HUES6 (cell line): ENCODE measurements around the gene TMEM17.
A peak's percentile ranks its signal among the peaks of the same experiment; 100 is the strongest.

Source experiments
- H3K27ac ChIP-seq: 2 replicates; pipeline ENCODE4 v1.7.0; 2013; ENCODE audit warnings: low read depth, mild to moderate bottlenecking, low read length, inconsistent platforms
- H3K27me3 ChIP-seq: 2 replicates; pipeline ENCODE4 v1.6.1; 2013; ENCODE audit warnings: low read length; ENCODE audit not compliant: control insufficient read depth, insufficient read depth
- H3K36me3 ChIP-seq: 2 replicates; pipeline ENCODE4 v1.6.1; 2013; ENCODE audit warnings: low read length; ENCODE audit not compliant: control insufficient read depth, insufficient read depth
- H3K4me1 ChIP-seq: 2 replicates; pipeline ENCODE4 v1.6.1; 2013; ENCODE audit warnings: low read length; ENCODE audit not compliant: control insufficient read depth, insufficient read depth
- H3K4me3 ChIP-seq: 2 replicates; pipeline ENCODE4 v1.5.1; 2013; ENCODE audit warnings: low read depth, low read length
- H3K9ac ChIP-seq: one replicate; pipeline ENCODE4 v1.6.1; 2013; ENCODE audit warnings: mild to moderate bottlenecking, low read length
- H3K9me3 ChIP-seq: 2 replicates; pipeline ENCODE4 v1.6.1; 2013; ENCODE audit warnings: low read depth, low read length; ENCODE audit not compliant: control insufficient read depth, insufficient read depth

TMEM17 gene

GRCh38 chr2:62505750-62506420 lies at the start of gene TMEM17:
Gene TMEM17, minus strand, starts transcription at chr2:62506195. Its CDS starts 66 bp downstream, at chr2:62506129.
- Histone ChIP-seq H3K4me3 (peak within 1 kb of the TSS; percentile 93), H3K9me3 (no peaks in the 10 kb centered on the region), H3K36me3 (no peaks in the 10 kb centered on the region), H3K27ac (peak within 1 kb of the TSS; percentile 76), H3K27me3 (no peaks in the 10 kb centered on the region), H3K4me1 (peaks cover 3% of the 10 kb centered on the region), H3K9ac (peak within 1 kb of the TSS; percentile 82)

- Histone ChIP-seq H3K9me3 (no peaks in the 10 kb centered on the region), H3K4me1 (no peaks in the 10 kb centered on the region), H3K9ac (no peak overlapping the region), H3K27me3 (no peaks in the 10 kb centered on the region), H3K27ac (no peak overlapping the region), H3K4me3 (no peak overlapping the region), H3K36me3 (no peaks in the 10 kb centered on the region)
Observed at GRCh38 chr2:62554440-62554839, 48.4 kb upstream of the TMEM17 start.

DNA sequence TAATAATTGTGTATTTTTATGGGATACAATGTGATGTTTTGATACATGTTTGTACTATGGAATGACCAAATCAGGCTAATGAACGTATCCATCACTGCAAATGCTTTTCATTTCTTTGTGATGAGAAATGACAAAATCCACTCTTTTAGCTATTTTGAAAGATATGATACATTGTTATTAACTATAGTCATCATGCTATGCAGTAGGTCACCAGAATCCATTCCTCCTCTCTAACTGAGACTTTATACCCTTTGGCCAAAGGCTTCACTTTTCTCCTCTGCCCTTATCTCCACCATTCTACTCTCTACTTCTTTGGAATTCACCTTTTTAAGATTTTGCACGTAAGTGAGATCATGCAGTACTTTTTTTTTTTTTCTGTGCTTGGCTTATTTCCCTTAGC lies 44.5 kb upstream of the TMEM17 start:
- H3K27ac ChIP-seq, result no peak overlapping the region
- no peak overlapping the region for H3K9ac ChIP-seq
- no peaks in the 10 kb centered on the region for H3K36me3 ChIP-seq
- no peaks in the 10 kb centered on the region for H3K9me3 ChIP-seq
- no peaks in the 10 kb centered on the region for H3K27me3 ChIP-seq
- no peak overlapping the region for H3K4me3 ChIP-seq
- no peaks in the 10 kb centered on the region for H3K4me1 ChIP-seq

- H3K9me3 ChIP-seq, result no peaks in the 10 kb centered on the region
- H3K9ac ChIP-seq, result no peak overlapping the region
- no peaks in the 10 kb centered on the region for H3K27me3 ChIP-seq
- H3K27ac ChIP-seq, result no peak overlapping the region
- no peaks in the 10 kb centered on the region for H3K36me3 ChIP-seq
- H3K4me1 ChIP-seq, result no peaks in the 10 kb centered on the region
- H3K4me3 ChIP-seq, result no peak overlapping the region
Observed at GRCh38 chr2:62547854-62548253, 41.9 kb upstream of the TMEM17 start.

DNA sequence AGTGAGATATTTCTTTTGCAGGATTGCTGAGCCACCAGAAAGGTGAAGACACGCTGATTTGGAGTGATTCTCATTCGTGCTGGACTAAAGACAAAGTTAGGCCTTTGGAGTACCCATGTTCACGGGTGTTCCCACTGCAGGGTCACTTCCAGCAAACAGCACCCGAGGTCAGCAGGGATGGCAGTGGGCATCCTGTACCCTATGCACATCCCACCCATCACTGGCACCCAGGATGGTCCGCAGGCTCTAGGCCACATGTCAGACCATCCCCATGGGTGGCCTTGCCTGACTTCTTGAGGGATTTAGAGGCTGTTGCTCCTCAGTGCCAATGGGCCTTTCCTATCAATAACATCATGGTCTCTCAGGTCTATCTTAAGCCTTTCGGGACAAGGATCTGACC lies 39.3 kb upstream of the TMEM17 start:
- no peaks in the 10 kb centered on the region for H3K36me3 ChIP-seq
- H3K27me3 ChIP-seq, result no peaks in the 10 kb centered on the region
- H3K4me3 ChIP-seq, result no peak overlapping the region
- no peak overlapping the region for H3K27ac ChIP-seq
- no peak overlapping the region for H3K9ac ChIP-seq
- H3K9me3 ChIP-seq, result no peaks in the 10 kb centered on the region
- H3K4me1 ChIP-seq, result no peaks in the 10 kb centered on the region

DNA sequence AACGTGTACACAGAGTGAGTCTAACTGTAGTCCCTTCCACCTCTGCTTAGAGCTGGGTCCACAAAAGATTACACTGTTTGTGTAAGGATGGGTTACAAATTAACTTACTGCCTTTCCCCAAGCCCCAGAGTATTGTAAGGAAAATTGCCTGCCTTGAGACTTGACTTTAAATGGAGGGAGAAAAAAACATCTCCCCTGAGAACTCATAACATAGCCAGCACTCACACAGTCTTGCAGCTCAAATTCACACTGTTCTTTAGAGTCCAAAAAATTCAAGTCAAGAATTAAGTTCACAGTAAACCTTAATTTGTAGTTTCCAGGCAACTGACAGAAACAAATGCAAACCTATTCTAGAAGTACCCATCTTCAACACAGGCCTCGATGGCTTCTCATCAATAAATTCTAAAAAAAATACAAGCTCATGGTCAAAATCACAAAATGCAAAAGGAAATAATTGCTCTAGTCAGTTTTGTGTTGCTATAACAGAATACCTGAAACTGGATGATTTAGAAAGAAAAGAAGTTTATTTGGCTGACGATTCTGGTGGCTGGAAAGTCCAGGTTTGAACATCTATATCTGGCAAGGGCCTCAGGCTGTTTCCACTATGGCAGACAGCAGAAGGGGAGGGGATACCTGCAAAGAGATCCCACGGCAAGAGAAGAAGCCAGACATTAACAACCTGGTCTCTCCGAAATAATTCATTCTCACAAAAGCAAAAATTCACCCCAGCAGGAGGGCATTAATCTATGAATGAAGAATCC lies 34.6 kb upstream of the TMEM17 start:
- no peak overlapping the region for H3K9ac ChIP-seq
- no peak overlapping the region for H3K27ac ChIP-seq
- no peaks in the 10 kb centered on the region for H3K4me1 ChIP-seq
- no peaks in the 10 kb centered on the region for H3K27me3 ChIP-seq
- no peak overlapping the region for H3K4me3 ChIP-seq
- no peaks in the 10 kb centered on the region for H3K9me3 ChIP-seq
- H3K36me3 ChIP-seq, result no peaks in the 10 kb centered on the region

- Histone ChIP-seq H3K27ac (no peak overlapping the region), H3K9me3 (peaks cover 5% of the 10 kb centered on the region; the same call in 1 of the 2 replicates), H3K4me1 (no peaks in the 10 kb centered on the region), H3K36me3 (no peaks in the 10 kb centered on the region), H3K4me3 (no peak overlapping the region), H3K9ac (no peak overlapping the region), H3K27me3 (no peaks in the 10 kb centered on the region)
Observed at GRCh38 chr2:62539606-62540407, 33.8 kb upstream of the TMEM17 start.

GRCh38 chr2:62538756-62539155 lies 32.8 kb upstream of the TMEM17 start:
- peaks cover 7% of the 10 kb centered on the region; the same call in 1 of the 2 replicates for H3K9me3 ChIP-seq
- H3K4me1 ChIP-seq, result no peaks in the 10 kb centered on the region
- no peak overlapping the region for H3K27ac ChIP-seq
- no peak overlapping the region for H3K9ac ChIP-seq
- no peak overlapping the region for H3K4me3 ChIP-seq
- H3K36me3 ChIP-seq, result no peaks in the 10 kb centered on the region
- H3K27me3 ChIP-seq, result no peaks in the 10 kb centered on the region

GRCh38 chr2:62537814-62538213 lies 31.8 kb upstream of the TMEM17 start:
- Histone ChIP-seq H3K4me1 (no peaks in the 10 kb centered on the region), H3K9me3 (peaks cover 14% of the 10 kb centered on the region), H3K27me3 (no peaks in the 10 kb centered on the region), H3K9ac (no peak overlapping the region), H3K27ac (no peak overlapping the region), H3K4me3 (no peak overlapping the region), H3K36me3 (no peaks in the 10 kb centered on the region)

GRCh38 chr2:62536873-62537547 lies 31.0 kb upstream of the TMEM17 start:
- Histone ChIP-seq H3K9me3 (peaks cover 14% of the 10 kb centered on the region), H3K27me3 (no peaks in the 10 kb centered on the region), H3K36me3 (no peaks in the 10 kb centered on the region), H3K9ac (no peak overlapping the region), H3K4me3 (no peak overlapping the region), H3K27ac (no peak overlapping the region), H3K4me1 (no peaks in the 10 kb centered on the region)
